H1 (cell line): Measurements from ENCODE around the gene AOPEP.

Experiments used
- CTBP2 ChIP-seq: IDR thresholded peaks from 2 replicates; pipeline ENCODE4 v1.7.0; 2011; ENCODE audit warnings: borderline replicate concordance, mild to moderate bottlenecking, moderate library complexity, mixed read lengths, low read length; ENCODE audit not compliant: insufficient read depth, insufficient read length
- EP300 ChIP-seq, 2 experiments: IDR thresholded peaks; 1 replicate in 1 of 2; 2 replicates in 1 of 2; pipeline ENCODE4 v1.6.1; 2011 to 2012; ENCODE audit warnings: low read depth in 2 of 2, low read length in 2 of 2, mild to moderate bottlenecking in 2 of 2, borderline replicate concordance in 1 of 2, inconsistent platforms in 1 of 2, moderate library complexity in 1 of 2
- EZH2 ChIP-seq: fragments of 200-600 bp; sonication (generic); IDR thresholded peaks from 2 replicates; pipeline ENCODE4 v1.7.1; 2012; ENCODE audit warnings: low read depth, mild to moderate bottlenecking, moderate library complexity, low read length, inconsistent platforms; ENCODE audit not compliant: severe bottlenecking
- HDAC2 ChIP-seq, 2 experiments: fragments of 300-600 bp in 1 of 2; sonication (generic) in 1 of 2; IDR thresholded peaks; 2 replicates each; pipeline ENCODE4 v1.6.1; 2011 to 2012; ENCODE audit warnings: low read depth in 2 of 2, low read length in 2 of 2, mild to moderate bottlenecking in 2 of 2, moderate library complexity in 2 of 2, borderline replicate concordance in 1 of 2, inconsistent platforms in 1 of 2
- JUND ChIP-seq: IDR thresholded peaks from 2 replicates; pipeline ENCODE4 v1.6.1; 2011; ENCODE audit warnings: mild to moderate bottlenecking, improper control_type of control experiment, low read length
- POLR2A ChIP-seq, 2 experiments: IDR thresholded peaks; 1 replicate in 1 of 2; 2 replicates in 1 of 2; pipeline ENCODE4 v1.6.1; 2011; ENCODE audit warnings: low read depth in 2 of 2, low read length in 2 of 2, mild to moderate bottlenecking in 2 of 2; ENCODE audit errors: control extremely low read depth in 1 of 2
- RAD21 ChIP-seq, 2 experiments: IDR thresholded peaks in 1 of 2; conservative IDR thresholded peaks in 1 of 2; 2 replicates each; pipeline ENCODE4 v1.6.1; 2011; ENCODE audit warnings: low read depth in 2 of 2, low read length in 2 of 2, improper control_type of control experiment in 1 of 2, inconsistent platforms in 1 of 2, mild to moderate bottlenecking in 1 of 2, moderate library complexity in 1 of 2
- RXRA ChIP-seq: IDR thresholded peaks from 2 replicates; pipeline ENCODE4 v1.6.1; 2011; ENCODE audit warnings: low read depth, mild to moderate bottlenecking, low read length, moderate library complexity; ENCODE audit not compliant: insufficient read depth
- SRF ChIP-seq: IDR thresholded peaks from 2 replicates; pipeline ENCODE4 v1.6.1; 2011; ENCODE audit warnings: mild to moderate bottlenecking, low read depth, low read length, moderate library complexity
- USF2 ChIP-seq: IDR thresholded peaks from 2 replicates; pipeline ENCODE4 v1.6.1; 2011; ENCODE audit warnings: low read length, improper control_type of control experiment
- YY1 ChIP-seq: IDR thresholded peaks from 2 replicates; pipeline ENCODE4 v1.6.1; 2011; ENCODE audit warnings: low read depth, mild to moderate bottlenecking, low read length
- TF ChIP-seq, protein P1 (sequence below), 3 experiments: IDR thresholded peaks; 1 replicate in 2 of 3; 2 replicates in 1 of 3; pipeline versions ENCODE4 v1.5.1 to v1.6.1; 2011; ENCODE audit warnings: low read length in 3 of 3, mild to moderate bottlenecking in 3 of 3, inconsistent platforms in 2 of 3, low read depth in 1 of 3, moderate library complexity in 1 of 3; ENCODE audit not compliant: insufficient read depth in 1 of 3; ENCODE audit errors: control extremely low read depth in 1 of 3

GRCh38 chr9:94740145-94740840 lies 13.8 kb downstream of the AOPEP start:
- TF ChIP-seq RAD21 (IDR thresholded peaks at IDR 0.05 in 1 of 2, conservative IDR thresholded peaks at IDR 0.05 in 1 of 2; ENCODE audit: low read depth in 2 of 2, low read length in 2 of 2) (no peak), POLR2A (IDR thresholded peaks at IDR 0.05; ENCODE audit: control extremely low read depth in 1 of 2, low read depth in 2 of 2, low read length in 2 of 2) (no peak), HDAC2 (IDR thresholded peaks at IDR 0.05; ENCODE audit: borderline replicate concordance in 1 of 2, low read depth in 2 of 2, low read length in 2 of 2) (no peak), EP300 (IDR thresholded peaks at IDR 0.05; ENCODE audit: borderline replicate concordance in 1 of 2, low read depth in 2 of 2, low read length in 2 of 2) (no peak), SRF (no peak), RXRA (no peak), EZH2 (no peak), USF2 (no peak), JUND (no peak), YY1 (no peak), CTBP2 (no peak)
- TF ChIP-seq, protein P1, sequence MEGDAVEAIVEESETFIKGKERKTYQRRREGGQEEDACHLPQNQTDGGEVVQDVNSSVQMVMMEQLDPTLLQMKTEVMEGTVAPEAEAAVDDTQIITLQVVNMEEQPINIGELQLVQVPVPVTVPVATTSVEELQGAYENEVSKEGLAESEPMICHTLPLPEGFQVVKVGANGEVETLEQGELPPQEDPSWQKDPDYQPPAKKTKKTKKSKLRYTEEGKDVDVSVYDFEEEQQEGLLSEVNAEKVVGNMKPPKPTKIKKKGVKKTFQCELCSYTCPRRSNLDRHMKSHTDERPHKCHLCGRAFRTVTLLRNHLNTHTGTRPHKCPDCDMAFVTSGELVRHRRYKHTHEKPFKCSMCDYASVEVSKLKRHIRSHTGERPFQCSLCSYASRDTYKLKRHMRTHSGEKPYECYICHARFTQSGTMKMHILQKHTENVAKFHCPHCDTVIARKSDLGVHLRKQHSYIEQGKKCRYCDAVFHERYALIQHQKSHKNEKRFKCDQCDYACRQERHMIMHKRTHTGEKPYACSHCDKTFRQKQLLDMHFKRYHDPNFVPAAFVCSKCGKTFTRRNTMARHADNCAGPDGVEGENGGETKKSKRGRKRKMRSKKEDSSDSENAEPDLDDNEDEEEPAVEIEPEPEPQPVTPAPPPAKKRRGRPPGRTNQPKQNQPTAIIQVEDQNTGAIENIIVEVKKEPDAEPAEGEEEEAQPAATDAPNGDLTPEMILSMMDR (IDR thresholded peaks at IDR 0.05; ENCODE audit: control extremely low read depth in 1 of 3, insufficient read depth in 1 of 3, low read depth in 1 of 3, low read length in 3 of 3) = no peak
